ENCODE results near the gene NKAIN2.

GRCh38 chr6:124829822-124830221 is 1026.2 kb downstream of the NKAIN2 start:
- no peak for TF ChIP-seq CEBPB (IDR thresholded peaks at IDR 0.05; ENCODE audit: low read depth)
- no peak for TF ChIP-seq CTCF (IDR thresholded peaks at IDR 0.05 in 2 of 3, conservative IDR thresholded peaks at IDR 0.05 in 1 of 3; ENCODE audit: borderline replicate concordance in 1 of 3, insufficient read depth in 1 of 3, low read depth in 2 of 3, low read length in 2 of 3)
- no peak for TF ChIP-seq EZH2phosphoT487 (IDR thresholded peaks at IDR 0.05; ENCODE audit: borderline replicate concordance)
- TF ChIP-seq MAX (IDR thresholded peaks at IDR 0.05): no peak
- TF ChIP-seq SRF (IDR thresholded peaks at IDR 0.05; ENCODE audit: low read depth): no peak
- TF ChIP-seq CBX3 (IDR thresholded peaks at IDR 0.05; ENCODE audit: low read depth): no peak
- no peak for TF ChIP-seq POLR2A (IDR thresholded peaks at IDR 0.05; ENCODE audit: borderline replicate concordance, extremely low read depth, insufficient read depth, insufficient read length)
- TF ChIP-seq, protein P1, sequence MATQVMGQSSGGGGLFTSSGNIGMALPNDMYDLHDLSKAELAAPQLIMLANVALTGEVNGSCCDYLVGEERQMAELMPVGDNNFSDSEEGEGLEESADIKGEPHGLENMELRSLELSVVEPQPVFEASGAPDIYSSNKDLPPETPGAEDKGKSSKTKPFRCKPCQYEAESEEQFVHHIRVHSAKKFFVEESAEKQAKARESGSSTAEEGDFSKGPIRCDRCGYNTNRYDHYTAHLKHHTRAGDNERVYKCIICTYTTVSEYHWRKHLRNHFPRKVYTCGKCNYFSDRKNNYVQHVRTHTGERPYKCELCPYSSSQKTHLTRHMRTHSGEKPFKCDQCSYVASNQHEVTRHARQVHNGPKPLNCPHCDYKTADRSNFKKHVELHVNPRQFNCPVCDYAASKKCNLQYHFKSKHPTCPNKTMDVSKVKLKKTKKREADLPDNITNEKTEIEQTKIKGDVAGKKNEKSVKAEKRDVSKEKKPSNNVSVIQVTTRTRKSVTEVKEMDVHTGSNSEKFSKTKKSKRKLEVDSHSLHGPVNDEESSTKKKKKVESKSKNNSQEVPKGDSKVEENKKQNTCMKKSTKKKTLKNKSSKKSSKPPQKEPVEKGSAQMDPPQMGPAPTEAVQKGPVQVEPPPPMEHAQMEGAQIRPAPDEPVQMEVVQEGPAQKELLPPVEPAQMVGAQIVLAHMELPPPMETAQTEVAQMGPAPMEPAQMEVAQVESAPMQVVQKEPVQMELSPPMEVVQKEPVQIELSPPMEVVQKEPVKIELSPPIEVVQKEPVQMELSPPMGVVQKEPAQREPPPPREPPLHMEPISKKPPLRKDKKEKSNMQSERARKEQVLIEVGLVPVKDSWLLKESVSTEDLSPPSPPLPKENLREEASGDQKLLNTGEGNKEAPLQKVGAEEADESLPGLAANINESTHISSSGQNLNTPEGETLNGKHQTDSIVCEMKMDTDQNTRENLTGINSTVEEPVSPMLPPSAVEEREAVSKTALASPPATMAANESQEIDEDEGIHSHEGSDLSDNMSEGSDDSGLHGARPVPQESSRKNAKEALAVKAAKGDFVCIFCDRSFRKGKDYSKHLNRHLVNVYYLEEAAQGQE (IDR thresholded peaks at IDR 0.05; ENCODE audit: low read depth): no peak
- TF ChIP-seq POLR2AphosphoS5 (IDR thresholded peaks at IDR 0.05; ENCODE audit: low read depth, low read length): no peak
- no peak for TF ChIP-seq YY1 (IDR thresholded peaks at IDR 0.05; ENCODE audit: extremely low read depth, insufficient replicate concordance, low read depth, low read length)
- TF ChIP-seq SIN3A (IDR thresholded peaks at IDR 0.05; ENCODE audit: low read depth): no peak
